ENCODE results near the gene PYGB. TPM values are rescaled to one million over a fixed set of nuclear protein-coding genes. Genes with fewer than 3 reads are reported as not detected.

PYGB gene
- total and polyA plus RNA-seq, 9 donors = 20.7 to 31.5 (median 26.0) TPM

DNA sequence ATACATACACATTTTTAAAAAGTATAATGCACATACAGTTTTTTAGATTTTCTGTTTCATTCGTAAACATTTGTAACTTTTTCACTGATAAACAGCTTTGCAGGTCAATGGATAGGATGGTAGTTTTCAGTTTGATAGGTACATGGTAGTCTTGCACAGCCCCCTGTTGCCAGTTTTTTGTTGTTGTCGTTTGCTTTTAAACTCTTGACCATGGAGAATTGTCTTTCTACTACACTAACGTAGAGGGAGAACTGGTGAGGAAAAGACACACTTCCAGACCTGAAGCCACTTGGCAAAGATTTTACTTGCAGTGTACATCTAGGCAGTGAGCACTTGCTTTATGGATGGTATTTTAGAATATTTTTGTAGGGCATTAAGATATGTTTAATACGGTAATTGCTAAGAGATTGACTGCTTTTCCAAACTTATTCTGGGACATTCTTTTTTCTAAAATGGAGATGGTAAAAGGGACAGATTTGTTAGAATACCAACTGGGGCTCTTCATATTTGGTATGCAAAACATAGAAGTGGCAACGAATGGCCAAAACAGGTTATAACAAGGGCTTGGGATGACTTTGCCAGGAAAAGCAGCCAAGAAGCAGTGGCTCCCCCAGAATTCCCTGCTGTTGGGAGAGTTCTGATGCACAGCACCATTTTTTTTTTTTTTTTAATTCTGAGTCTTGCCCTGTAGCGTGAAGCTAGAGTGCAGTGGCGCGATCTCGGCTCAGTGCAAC, 1.5 kb downstream of the PYGB start:
- Histone ChIP-seq H3K27ac (ENCODE audit: low read length) (no peak overlapping the region), H3K36me3 (ENCODE audit: control insufficient read depth, insufficient read depth, low read length) (no peaks in the 10 kb centered on the region), H3K4me1 (ENCODE audit: control insufficient read depth, insufficient read depth, low read length) (peaks cover 14% of the 10 kb centered on the region), H3K9me3 (replicated peaks; ENCODE audit: control insufficient read depth, low read depth, low read length) (no peaks in the 10 kb centered on the region), H3K4me3 (ENCODE audit: low read length) (no peak overlapping the region), H3K27me3 (ENCODE audit: control insufficient read depth, insufficient read depth, low read length) (no peaks in the 10 kb centered on the region)
- DNase-seq = no peak
- 38% methylated on average over 1 of the region's 9 CpGs for whole genome bisulfite sequencing (ENCODE audit: insufficient coverage)

DNA sequence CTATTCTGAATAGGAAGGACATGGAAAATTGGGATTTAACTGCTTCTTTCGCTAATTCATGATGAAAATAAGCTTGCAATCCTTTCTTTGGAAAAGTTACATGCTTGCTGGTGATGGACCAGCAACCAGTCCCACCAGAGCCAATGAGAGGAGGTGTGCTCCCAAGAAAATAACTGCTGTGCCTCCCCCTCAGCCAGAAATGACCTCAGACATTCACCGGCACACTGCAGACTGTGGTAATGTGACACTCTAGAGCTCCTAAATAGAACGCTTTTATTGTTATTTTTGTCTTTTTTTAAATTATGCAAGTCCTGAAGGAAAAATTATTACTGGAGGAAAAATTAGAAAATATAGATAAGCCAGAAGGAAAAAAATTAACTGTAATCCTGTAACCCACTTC, 2.6 kb downstream of the PYGB start:
- peaks cover 14% of the 10 kb centered on the region for H3K4me1 ChIP-seq (ENCODE audit: control insufficient read depth, insufficient read depth, low read length)
- no peaks in the 10 kb centered on the region for H3K27me3 ChIP-seq (ENCODE audit: control insufficient read depth, insufficient read depth, low read length)
- H3K4me3 ChIP-seq (ENCODE audit: low read length) = no peak overlapping the region
- DNase-seq = no peak
- 82% methylated on average over 1 of the region's 3 CpGs for WGBS (ENCODE audit: insufficient coverage)
- no peaks in the 10 kb centered on the region for H3K9me3 ChIP-seq (replicated peaks; ENCODE audit: control insufficient read depth, low read depth, low read length)
- no peak overlapping the region for H3K27ac ChIP-seq (ENCODE audit: low read length)
- H3K36me3 ChIP-seq (ENCODE audit: control insufficient read depth, insufficient read depth, low read length) = no peaks in the 10 kb centered on the region

DNA sequence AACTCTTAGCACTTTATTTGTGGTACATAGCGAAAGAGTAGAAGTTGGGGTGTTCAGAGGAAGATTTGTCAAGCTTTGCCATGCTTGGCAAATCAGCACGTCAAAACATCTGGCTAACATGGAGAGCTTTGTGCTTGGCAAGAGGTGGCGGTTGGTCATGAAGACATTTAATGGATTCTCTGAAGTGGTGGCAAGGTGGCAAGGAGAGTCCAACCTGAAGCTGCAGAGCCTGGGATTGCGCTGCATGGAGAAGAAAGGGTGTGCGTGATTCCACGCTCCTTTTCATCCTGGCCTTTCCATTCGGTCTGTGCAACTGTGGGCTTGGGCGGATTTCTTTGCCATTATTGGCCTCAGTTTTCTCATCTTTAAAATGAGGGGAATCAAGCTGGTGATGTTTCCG, 3.1 kb downstream of the PYGB start:
- no peaks in the 10 kb centered on the region for H3K9me3 ChIP-seq (replicated peaks; ENCODE audit: control insufficient read depth, low read depth, low read length)
- H3K36me3 ChIP-seq (ENCODE audit: control insufficient read depth, insufficient read depth, low read length) = no peaks in the 10 kb centered on the region
- no peak for DNase-seq
- H3K4me3 ChIP-seq (ENCODE audit: low read length) = no peak overlapping the region
- peaks cover 14% of the 10 kb centered on the region for H3K4me1 ChIP-seq (ENCODE audit: control insufficient read depth, insufficient read depth, low read length)
- no peaks in the 10 kb centered on the region for H3K27me3 ChIP-seq (ENCODE audit: control insufficient read depth, insufficient read depth, low read length)
- WGBS (ENCODE audit: insufficient coverage) = 81% methylated on average over 5 of the region's 9 CpGs
- no peak overlapping the region for H3K27ac ChIP-seq (ENCODE audit: low read length)

DNA sequence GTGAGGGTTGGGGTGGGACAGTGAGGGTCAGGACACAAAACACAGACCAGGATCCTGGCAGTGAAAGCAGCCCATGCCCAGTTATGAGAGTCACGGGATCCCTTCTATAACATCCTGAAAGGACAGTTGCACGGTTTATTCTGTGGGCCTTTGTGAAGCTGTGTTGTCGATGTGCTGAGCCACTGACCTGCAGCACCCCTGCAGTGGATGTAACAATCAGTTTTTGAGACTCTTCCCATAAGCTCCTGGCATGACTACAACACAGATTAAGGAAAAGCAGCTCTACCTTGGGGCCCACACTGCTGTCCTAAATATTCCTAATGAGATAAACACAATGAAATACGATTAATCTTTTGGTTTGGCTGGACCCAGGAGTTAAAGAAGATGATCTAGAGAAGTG, 3.7 kb downstream of the PYGB start:
- no peak for DNase-seq
- Histone ChIP-seq H3K4me1 (ENCODE audit: control insufficient read depth, insufficient read depth, low read length) (peaks cover 14% of the 10 kb centered on the region), H3K9me3 (replicated peaks; ENCODE audit: control insufficient read depth, low read depth, low read length) (no peaks in the 10 kb centered on the region), H3K27me3 (ENCODE audit: control insufficient read depth, insufficient read depth, low read length) (no peaks in the 10 kb centered on the region), H3K36me3 (ENCODE audit: control insufficient read depth, insufficient read depth, low read length) (no peaks in the 10 kb centered on the region), H3K27ac (ENCODE audit: low read length) (no peak overlapping the region), H3K4me3 (ENCODE audit: low read length) (no peak overlapping the region)
- 59% methylated on average over 3 of the region's 4 CpGs for WGBS (ENCODE audit: insufficient coverage)

DNA sequence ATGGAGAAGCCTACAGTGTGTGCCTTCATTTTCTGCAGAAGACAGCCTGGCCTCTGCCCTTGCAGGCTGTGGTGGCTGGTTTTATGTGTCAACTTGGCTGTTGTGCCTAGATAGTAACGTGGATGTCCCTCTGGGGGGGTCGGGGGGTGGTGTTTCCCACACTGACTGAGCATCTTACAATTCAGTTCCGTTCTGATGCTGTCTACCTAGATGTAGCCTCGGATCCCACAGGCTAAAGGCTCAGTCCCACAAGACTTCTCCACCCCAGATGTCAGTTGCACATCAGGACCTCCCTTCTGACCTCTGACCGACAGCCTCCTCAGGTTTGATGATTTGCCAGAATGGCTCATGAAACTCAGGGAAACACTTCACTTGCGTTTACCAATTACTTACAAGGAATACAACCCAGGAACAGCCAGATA, 4.4 kb downstream of the PYGB start:
- H3K4me1 ChIP-seq (ENCODE audit: control insufficient read depth, insufficient read depth, low read length) = peaks cover 10% of the 10 kb centered on the region
- H3K36me3 ChIP-seq (ENCODE audit: control insufficient read depth, insufficient read depth, low read length) = no peaks in the 10 kb centered on the region
- DNase-seq = no peak
- no peak overlapping the region for H3K4me3 ChIP-seq (ENCODE audit: low read length)
- H3K27me3 ChIP-seq (ENCODE audit: control insufficient read depth, insufficient read depth, low read length) = no peaks in the 10 kb centered on the region
- H3K27ac ChIP-seq (ENCODE audit: low read length) = no peak overlapping the region
- WGBS (ENCODE audit: insufficient coverage) = 77% methylated on average over 3 of the region's 6 CpGs
- no peaks in the 10 kb centered on the region for H3K9me3 ChIP-seq (replicated peaks; ENCODE audit: control insufficient read depth, low read depth, low read length)

DNA sequence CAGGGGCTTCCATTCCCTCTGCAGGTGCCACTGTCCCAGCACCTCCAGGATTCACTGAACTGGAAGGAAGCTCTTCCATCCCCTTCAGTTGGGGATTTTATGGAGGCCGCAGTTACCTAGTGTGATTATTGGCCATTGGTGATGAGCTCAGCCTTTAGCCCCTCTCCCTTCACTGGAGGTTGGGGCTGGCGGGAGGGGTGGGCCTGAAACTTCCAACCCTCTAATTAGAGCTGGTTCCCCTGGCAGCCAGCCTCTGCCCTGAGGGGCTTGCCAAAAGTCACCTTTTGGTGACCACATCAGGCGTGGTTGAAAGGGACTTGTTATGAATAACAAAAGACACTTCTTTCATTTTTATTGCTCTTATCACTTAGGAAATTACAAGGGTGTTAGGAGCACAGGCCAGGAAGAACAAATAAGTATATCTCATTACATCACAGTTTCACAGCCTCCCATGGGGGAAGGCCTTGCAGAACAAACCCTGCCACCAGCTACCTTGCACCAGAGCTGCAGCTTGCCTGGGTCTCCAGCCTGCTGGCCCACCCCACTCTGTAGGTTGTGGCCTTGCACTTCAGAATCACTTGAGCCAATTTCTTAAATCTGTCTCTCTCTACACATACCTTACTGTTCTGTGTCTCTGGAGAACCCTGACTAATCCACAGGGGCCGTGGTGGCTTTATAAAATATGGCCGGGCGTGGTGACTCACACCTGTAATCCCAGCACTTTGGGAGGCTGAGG, 5.0 kb downstream of the PYGB start:
- no peak for DNase-seq
- Histone ChIP-seq H3K4me3 (ENCODE audit: low read length) (no peak overlapping the region), H3K9me3 (replicated peaks; ENCODE audit: control insufficient read depth, low read depth, low read length) (no peaks in the 10 kb centered on the region), H3K36me3 (ENCODE audit: control insufficient read depth, insufficient read depth, low read length) (no peaks in the 10 kb centered on the region), H3K27me3 (ENCODE audit: control insufficient read depth, insufficient read depth, low read length) (no peaks in the 10 kb centered on the region), H3K4me1 (ENCODE audit: control insufficient read depth, insufficient read depth, low read length) (peaks cover 6% of the 10 kb centered on the region), H3K27ac (ENCODE audit: low read length) (no peak overlapping the region)
- 100% methylated on average over 2 of the region's 6 CpGs for WGBS (ENCODE audit: insufficient coverage)

DNA sequence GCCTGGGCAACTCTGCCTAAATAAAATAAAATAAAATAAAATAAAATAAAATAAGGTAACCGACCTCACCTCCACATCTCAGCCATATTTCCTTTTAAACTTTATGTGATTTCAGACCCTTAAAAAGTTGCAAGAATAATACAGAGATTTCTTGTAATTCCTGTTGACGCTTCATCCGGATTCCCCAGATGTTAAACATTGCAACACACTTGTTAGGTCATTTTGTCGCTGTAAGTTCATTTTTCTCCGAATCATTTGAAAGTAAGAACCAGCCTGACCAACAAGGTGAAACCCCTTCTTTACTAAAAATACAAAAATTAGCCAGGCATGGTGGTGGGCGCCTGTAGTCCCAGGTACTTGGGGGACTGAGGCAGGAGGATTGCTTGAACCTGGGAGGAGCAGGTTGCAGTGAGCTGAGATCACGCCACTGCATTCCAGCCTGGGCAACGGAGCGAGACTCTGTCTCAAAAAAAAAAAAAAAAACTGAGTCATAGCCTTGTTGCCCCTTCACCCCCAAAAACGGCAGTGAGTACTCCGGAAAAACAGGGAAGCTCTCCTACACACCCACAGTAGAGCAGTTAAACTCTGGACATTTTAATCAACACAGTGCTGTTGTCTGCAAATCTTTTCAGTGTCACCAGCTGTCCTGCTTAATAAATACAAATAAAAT, 5.9 kb downstream of the PYGB start:
- Histone ChIP-seq H3K4me3 (ENCODE audit: low read length) (no peak overlapping the region), H3K36me3 (ENCODE audit: control insufficient read depth, insufficient read depth, low read length) (no peaks in the 10 kb centered on the region), H3K4me1 (ENCODE audit: control insufficient read depth, insufficient read depth, low read length) (peaks cover 5% of the 10 kb centered on the region), H3K27me3 (ENCODE audit: control insufficient read depth, insufficient read depth, low read length) (no peaks in the 10 kb centered on the region), H3K9me3 (replicated peaks; ENCODE audit: control insufficient read depth, low read depth, low read length) (no peaks in the 10 kb centered on the region), H3K27ac (ENCODE audit: low read length) (no peak overlapping the region)
- 84% methylated on average over 5 of the region's 11 CpGs for WGBS (ENCODE audit: insufficient coverage)
- no peak for DNase-seq

DNA sequence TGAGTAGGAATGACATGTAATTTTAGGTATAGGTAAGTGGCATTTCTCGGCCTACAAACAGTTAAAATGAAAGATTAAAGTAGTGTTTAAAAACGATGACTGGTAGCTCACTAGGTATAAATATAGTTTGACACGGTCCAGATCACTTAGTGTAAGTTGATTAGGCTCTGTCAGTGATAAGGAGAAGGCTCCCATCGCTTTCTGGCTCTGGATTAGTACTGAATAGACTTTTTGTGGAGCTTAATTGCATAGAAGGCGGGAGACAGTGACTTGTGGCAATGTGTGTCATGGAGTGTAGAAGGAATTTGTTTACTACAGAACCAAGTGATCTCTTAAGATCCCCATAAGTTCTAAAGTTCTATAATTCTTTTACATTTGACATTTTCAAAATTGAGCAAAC, 6.7 kb downstream of the PYGB start:
- H3K4me1 ChIP-seq (ENCODE audit: control insufficient read depth, insufficient read depth, low read length) = peaks cover 4% of the 10 kb centered on the region
- no peak for DNase-seq
- no peaks in the 10 kb centered on the region for H3K27me3 ChIP-seq (ENCODE audit: control insufficient read depth, insufficient read depth, low read length)
- H3K9me3 ChIP-seq (replicated peaks; ENCODE audit: control insufficient read depth, low read depth, low read length) = no peaks in the 10 kb centered on the region
- peaks cover 6% of the 10 kb centered on the region for H3K36me3 ChIP-seq (ENCODE audit: control insufficient read depth, insufficient read depth, low read length)
- no peak overlapping the region for H3K27ac ChIP-seq (ENCODE audit: low read length)
- 72% methylated on average over 4 of the region's 5 CpGs for WGBS (ENCODE audit: insufficient coverage)
- no peak overlapping the region for H3K4me3 ChIP-seq (ENCODE audit: low read length)

DNA sequence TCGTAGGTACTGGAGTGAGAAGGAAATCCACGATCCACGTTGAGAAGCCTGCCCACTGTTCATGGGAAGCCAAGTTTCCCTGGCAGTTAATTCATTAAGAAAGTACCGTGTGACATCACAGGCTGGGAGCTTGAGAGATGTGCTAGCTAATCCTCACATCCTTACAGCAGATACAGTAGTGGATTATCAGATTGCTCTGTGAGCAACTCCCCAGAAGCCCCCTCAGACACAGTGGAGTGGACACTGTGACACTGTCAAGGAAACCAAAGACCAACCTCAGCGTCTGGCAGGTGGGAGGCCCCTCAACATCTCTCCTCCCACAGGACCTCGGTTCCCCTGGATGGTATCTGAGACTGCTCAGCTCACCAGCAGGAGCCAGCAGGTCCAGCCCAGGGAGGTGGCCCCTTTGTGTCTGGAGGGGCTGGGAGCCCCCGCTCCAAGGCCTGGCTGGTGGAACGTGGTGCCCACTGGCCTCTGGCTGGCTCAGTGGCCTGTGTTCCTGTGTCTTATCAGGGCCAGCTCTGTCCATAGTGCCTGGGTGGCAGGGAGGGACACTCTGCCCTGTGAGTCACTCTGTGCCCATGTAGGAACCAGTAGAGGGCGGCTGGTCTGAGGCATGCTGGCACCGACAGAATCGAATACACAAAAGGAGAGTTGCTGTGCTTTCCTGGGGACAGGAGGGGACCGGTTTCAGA, 7.2 kb downstream of the PYGB start:
- DNase-seq = no peak

More for the DNA sequence above, 7.2 kb downstream of the PYGB start:
- no peak overlapping the region for H3K27ac ChIP-seq (ENCODE audit: low read length)
- no peaks in the 10 kb centered on the region for H3K9me3 ChIP-seq (replicated peaks; ENCODE audit: control insufficient read depth, low read depth, low read length)
- no peak overlapping the region for H3K4me3 ChIP-seq (ENCODE audit: low read length)
- H3K27me3 ChIP-seq (ENCODE audit: control insufficient read depth, insufficient read depth, low read length) = no peaks in the 10 kb centered on the region
- peaks cover 10% of the 10 kb centered on the region for H3K36me3 ChIP-seq (ENCODE audit: control insufficient read depth, insufficient read depth, low read length)
- WGBS (ENCODE audit: insufficient coverage) = 88% methylated on average over 6 of the region's 12 CpGs
- H3K4me1 ChIP-seq (ENCODE audit: control insufficient read depth, insufficient read depth, low read length) = no peaks in the 10 kb centered on the region
